IPS DF 6.9 (cell line): Measurements from ENCODE around the gene BIRC2.
"Not testable (repeated sequence)": the region's sequence is repeated elsewhere in the genome, so short reads cannot be mapped to it uniquely, and the experiment has no call there.

ENCODE experiments used
- DNase-seq: peaks from one replicate; pipeline ENCODE4 v3.0.0-alpha.2; 2013; ENCODE audit warnings: low read depth, low spot score
- H3K27ac ChIP-seq: one replicate; pipeline ENCODE4 v1.5.1; 2013; ENCODE audit warnings: low read length, control low read depth
- H3K27me3 ChIP-seq: 2 replicates; pipeline ENCODE4 v1.6.1; 2013; ENCODE audit warnings: mild to moderate bottlenecking, low read length; ENCODE audit not compliant: control insufficient read depth, insufficient read depth
- H3K36me3 ChIP-seq: 2 replicates; pipeline ENCODE4 v1.6.1; 2013; ENCODE audit warnings: low read length; ENCODE audit not compliant: control insufficient read depth, insufficient read depth
- H3K4me1 ChIP-seq: 2 replicates; pipeline ENCODE4 v1.6.1; 2013; ENCODE audit warnings: low read length; ENCODE audit not compliant: control insufficient read depth, insufficient read depth
- H3K4me3 ChIP-seq: 2 replicates; pipeline ENCODE4 v1.5.1; 2013; ENCODE audit warnings: mild to moderate bottlenecking, low read length
- H3K9me3 ChIP-seq: 2 replicates; pipeline ENCODE4 v1.6.1; 2013; ENCODE audit warnings: low read length, inconsistent platforms; ENCODE audit not compliant: control insufficient read depth, insufficient read depth
- WGBS: extraction: QIAGEN DNeasy Blood & Tissue Kit; methylation state at CpG from one replicate; pipeline ENCODE4 v1.1.7; 2013; ENCODE audit warnings: mixed read lengths, missing lambda C conversion rate; ENCODE audit not compliant: insufficient read length, insufficient coverage; 5-methylcytosine and 5-hydroxymethylcytosine counted together

Gene BIRC2

DNA sequence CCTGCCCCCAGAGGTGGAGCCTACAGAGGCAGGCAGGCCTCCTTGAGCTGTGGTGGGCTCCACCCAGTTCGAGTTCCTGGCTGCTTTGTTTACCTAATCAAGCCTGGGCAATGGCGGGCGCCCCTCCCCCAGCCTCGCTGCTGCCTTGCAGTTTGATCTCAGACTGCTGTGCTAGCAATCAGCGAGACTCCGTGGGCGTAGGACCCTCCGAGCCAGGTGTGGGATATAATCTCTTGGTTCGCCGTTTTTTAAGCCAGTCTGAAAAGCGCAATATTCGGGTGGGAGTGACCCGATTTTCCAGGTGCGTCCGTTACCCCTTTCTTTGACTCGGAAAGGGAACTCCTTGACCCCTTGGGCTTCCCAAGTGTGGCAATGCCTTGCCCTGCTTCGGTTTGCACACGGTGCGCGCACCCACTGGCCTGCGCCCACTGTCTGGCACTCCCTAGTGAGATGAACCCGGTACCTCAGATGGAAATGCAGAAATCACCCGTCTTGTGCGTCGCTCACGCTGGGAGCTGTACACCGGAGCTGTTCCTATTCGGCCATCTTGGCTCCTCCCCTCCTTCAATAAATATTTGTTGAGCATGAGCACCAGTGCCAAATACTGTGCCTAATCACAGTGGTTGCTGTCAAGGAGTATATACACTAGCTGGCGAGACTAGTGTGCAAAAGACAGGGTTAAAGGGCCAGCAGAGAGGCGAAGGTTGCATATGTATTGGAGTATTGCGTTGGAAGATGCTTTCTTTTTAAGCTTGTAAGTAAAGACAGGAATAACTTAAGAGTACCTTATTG is 27.8 kb downstream of the BIRC2 start:
- DNase-seq, H3K27ac ChIP-seq, H3K36me3 ChIP-seq, H3K27me3 ChIP-seq, H3K4me1 ChIP-seq, H3K9me3 ChIP-seq: not testable (repeated sequence)
- peak overlapping the region; percentile 32; the same call in 1 of the 2 replicates for H3K4me3 ChIP-seq
- WGBS = no CpG with 5 or more reads among the region's 31 CpGs

DNA sequence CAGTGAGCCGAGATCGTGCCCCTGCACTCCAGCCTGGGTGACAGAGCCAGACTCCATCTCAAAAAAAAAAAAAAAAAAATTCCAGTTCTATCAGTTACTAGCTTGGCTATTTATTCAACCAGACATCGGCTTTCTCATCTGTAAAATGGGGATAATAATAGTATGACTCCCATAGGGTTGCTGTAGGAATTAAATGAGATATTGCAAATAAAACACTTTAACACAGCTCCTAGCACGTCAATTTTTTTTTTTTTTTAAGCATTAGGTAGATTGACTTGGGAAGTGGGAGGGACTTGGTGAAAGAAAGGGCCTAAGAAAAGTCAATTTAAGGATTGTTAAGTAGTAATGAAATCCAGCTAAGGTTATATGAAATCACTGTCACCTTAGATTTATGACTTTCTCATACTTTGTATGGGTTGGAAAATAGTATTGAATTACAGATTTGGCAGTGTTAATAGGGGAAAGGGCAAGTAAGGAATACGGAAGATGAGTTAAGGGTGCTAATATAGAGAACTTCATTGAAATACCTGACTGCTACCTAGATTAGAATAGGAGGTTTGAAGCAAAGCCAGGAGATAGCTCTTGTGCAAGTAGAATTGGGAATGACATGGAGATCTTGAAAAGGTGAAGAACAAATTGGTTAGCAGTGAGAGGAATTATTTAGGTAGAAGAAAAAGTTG is 28.8 kb downstream of the BIRC2 start:
- H3K27ac ChIP-seq = no peak overlapping the region
- no peaks in the 10 kb centered on the region for H3K27me3 ChIP-seq
- H3K36me3 ChIP-seq = no peaks in the 10 kb centered on the region
- no peak overlapping the region for H3K4me3 ChIP-seq
- no peak for DNase-seq
- 100% methylated on average over 1 of the region's 5 CpGs for WGBS
- H3K4me1 ChIP-seq = 0 out of 2 replicates have a peak, but pooled peaks cover 1% of the 10 kb centered on the region
- H3K9me3 ChIP-seq = no peaks in the 10 kb centered on the region

DNA sequence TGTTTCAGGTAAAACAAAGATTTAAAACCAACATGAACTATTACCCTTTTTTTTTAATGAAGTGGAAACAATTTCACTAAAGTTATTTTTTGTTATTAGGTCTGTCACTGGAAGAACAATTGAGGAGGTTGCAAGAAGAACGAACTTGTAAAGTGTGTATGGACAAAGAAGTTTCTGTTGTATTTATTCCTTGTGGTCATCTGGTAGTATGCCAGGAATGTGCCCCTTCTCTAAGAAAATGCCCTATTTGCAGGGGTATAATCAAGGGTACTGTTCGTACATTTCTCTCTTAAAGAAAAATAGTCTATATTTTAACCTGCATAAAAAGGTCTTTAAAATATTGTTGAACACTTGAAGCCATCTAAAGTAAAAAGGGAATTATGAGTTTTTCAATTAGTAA is 30.9 kb downstream of the BIRC2 start:
- no CpG with 5 or more reads among the region's 2 CpGs for whole genome bisulfite sequencing
- H3K4me1 ChIP-seq = 0 out of 2 replicates have a peak, but pooled peaks cover 1% of the 10 kb centered on the region
- no peak overlapping the region for H3K27ac ChIP-seq
- no peaks in the 10 kb centered on the region for H3K27me3 ChIP-seq
- no peaks in the 10 kb centered on the region for H3K36me3 ChIP-seq
- no peak for DNase-seq
- no peak overlapping the region for H3K4me3 ChIP-seq
- no peaks in the 10 kb centered on the region for H3K9me3 ChIP-seq

GRCh38 chr11:102378818-102379217 is 31.8 kb downstream of the BIRC2 start:
- Histone ChIP-seq H3K4me3 (no peak overlapping the region), H3K4me1 (0 out of 2 replicates have a peak, but pooled peaks cover 1% of the 10 kb centered on the region), H3K36me3 (no peaks in the 10 kb centered on the region), H3K27me3 (no peaks in the 10 kb centered on the region), H3K27ac (no peak overlapping the region), H3K9me3 (no peaks in the 10 kb centered on the region)
- DNase-seq = no peak

DNA sequence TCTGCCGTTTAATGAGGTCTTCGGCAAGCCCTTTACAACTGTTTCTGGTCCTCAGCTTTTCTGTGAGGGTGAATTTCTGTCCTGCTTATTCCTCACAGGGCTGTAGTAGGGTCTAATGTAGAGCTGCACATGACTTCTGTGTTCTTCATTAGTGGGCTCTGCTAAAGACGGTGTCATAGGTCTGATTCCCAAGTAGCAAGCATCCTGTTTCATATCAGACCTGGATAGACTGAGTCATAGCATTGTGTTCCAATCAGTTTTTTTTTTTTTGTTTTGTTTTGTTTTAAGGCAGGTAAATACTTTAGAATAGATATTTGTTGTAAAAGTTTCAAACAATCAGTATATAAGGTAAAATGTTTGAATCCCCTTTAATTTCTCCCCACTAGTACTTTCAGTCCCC is 35.4 kb downstream of the BIRC2 start:
- no peak for DNase-seq
- Histone ChIP-seq H3K9me3 (no peaks in the 10 kb centered on the region), H3K36me3 (peaks cover 4% of the 10 kb centered on the region; the same call in 1 of the 2 replicates), H3K27me3 (no peaks in the 10 kb centered on the region), H3K4me3 (no peak overlapping the region), H3K27ac (no peak overlapping the region), H3K4me1 (no peaks in the 10 kb centered on the region)
- WGBS = no CpG with 5 or more reads among the region's 3 CpGs

- Histone ChIP-seq H3K27ac (no peak overlapping the region), H3K4me1 (no peaks in the 10 kb centered on the region), H3K4me3 (no peak overlapping the region), H3K9me3 (no peaks in the 10 kb centered on the region), H3K27me3 (no peaks in the 10 kb centered on the region), H3K36me3 (peaks cover 4% of the 10 kb centered on the region; the same call in 1 of the 2 replicates)
- WGBS = 100% methylated on average over 1 of the region's 3 CpGs
- DNase-seq = no peak
Observed at GRCh38 chr11:102383839-102384238, 36.8 kb downstream of the BIRC2 start.

DNA sequence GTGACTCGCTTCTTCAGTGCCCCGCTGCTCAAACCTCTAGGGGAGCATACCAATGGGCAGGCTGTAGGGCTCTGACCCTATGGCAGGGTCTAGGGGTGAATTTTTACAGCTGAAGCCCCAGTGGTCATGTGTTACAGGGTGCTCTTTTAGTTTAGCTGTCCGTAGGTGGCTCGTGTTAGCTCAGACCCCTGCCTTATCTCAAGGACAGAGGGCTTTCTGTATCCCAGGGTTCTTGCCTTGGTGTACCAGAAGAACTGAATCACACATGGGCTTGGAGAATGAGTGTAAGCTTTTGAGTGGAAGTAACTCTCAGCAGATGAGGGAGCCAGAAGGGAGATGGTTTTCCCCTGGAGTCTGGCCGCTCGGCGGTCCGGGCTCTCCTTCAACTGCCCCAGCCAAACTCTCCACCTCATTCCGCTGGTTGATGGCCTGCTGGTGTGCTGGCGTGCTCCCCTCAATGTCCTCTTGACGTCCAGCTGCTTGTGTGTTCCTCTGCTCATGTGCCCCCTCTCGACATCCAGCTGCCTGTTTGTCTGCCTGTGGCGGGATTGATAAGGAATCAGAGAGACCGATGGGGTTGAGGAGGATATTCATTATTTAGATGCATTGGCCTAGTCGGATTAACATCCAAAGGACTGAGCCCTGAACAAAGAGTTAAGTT is 37.5 kb downstream of the BIRC2 start:
- Histone ChIP-seq H3K27ac (no peak overlapping the region), H3K27me3 (no peaks in the 10 kb centered on the region), H3K36me3 (peaks cover 4% of the 10 kb centered on the region; the same call in 1 of the 2 replicates), H3K4me3 (no peak overlapping the region), H3K9me3 (no peaks in the 10 kb centered on the region), H3K4me1 (no peaks in the 10 kb centered on the region)
- DNase-seq = no peak
- no CpG with 5 or more reads among the region's 15 CpGs for WGBS

DNA sequence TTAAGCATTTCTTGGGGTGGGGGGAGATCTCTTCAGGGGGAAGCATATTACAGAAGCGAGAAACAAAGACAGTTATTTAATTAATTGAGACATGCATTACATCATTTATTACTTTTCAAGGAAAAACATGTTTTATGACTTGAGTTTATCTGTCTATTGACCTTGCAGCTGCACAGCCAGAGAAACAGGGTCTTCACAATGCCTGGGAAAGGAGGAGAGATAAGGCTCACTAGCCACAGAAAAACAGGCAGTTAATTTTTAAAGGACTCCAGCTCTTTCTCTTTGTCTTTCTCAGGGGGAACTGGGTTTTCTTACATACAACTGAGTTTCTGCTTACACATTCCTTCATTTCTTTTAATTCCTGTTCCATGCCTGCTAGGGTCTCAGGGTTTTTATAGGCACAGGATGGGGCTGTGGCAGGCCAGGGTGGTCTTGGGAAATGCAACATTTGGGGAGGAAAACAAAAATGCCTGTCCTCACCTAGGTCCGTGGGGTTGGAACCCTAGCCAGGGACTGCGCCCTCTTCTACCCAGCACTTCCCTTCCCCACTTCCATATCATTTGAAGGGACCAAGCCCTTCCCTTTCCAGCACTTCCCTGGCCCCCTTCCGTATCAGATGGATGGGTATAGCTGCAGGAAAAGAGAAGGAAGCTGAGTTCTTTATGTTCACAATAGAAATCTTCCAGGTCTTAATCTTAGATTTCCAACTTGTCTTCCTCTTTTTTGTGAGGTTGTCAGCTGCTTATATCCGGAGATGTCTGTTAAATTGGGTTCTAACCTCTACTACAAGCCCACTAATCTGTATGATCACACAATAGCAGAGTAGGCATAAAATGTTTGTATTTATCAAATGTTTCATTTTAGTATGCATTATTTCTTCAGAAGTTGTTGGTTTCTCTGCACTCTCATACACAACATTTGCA is 38.3 kb downstream of the BIRC2 start:
- no CpG with 5 or more reads among the region's 5 CpGs for WGBS
- H3K4me1 ChIP-seq = no peaks in the 10 kb centered on the region
- no peak overlapping the region for H3K27ac ChIP-seq
- no peaks in the 10 kb centered on the region for H3K9me3 ChIP-seq
- H3K27me3 ChIP-seq = no peaks in the 10 kb centered on the region
- peaks cover 4% of the 10 kb centered on the region; the same call in 1 of the 2 replicates for H3K36me3 ChIP-seq
- no peak overlapping the region for H3K4me3 ChIP-seq
- no peak for DNase-seq

DNA sequence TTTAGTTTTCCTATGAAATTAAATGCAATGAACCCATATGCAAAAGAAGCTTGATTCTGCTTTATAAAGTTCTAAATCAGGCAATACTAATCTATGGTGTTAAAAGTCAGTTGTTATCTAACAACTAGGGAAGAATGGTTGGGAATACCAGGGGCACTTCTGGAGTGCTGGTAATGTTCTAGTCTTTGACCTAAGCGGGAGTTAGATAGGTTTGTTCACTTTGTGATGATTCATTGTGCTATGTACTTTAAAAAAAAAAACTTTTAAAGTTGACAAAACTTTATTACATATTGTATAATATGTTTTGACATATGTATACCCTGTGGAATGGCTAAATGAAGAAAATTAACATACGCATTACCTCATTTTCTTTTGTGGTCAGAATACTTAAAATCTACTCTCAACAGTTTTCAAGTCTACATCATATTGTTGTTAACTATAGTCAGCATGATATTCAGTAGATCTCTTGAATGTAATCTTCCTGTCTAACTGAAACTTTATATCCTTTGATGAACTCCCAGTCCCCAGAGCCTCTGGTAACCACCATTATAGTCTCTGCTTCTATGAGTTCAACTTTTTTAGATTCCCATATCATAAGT is 39.2 kb downstream of the BIRC2 start:
- Histone ChIP-seq H3K9me3 (no peaks in the 10 kb centered on the region), H3K27me3 (no peaks in the 10 kb centered on the region), H3K4me1 (no peaks in the 10 kb centered on the region), H3K36me3 (peaks cover 4% of the 10 kb centered on the region; the same call in 1 of the 2 replicates), H3K4me3 (no peak overlapping the region), H3K27ac (no peak overlapping the region)
- WGBS = no CpG with 5 or more reads among the region's 2 CpGs
- DNase-seq = no peak
